ENCODE results near the gene HKDC1.

Gene HKDC1

DNA sequence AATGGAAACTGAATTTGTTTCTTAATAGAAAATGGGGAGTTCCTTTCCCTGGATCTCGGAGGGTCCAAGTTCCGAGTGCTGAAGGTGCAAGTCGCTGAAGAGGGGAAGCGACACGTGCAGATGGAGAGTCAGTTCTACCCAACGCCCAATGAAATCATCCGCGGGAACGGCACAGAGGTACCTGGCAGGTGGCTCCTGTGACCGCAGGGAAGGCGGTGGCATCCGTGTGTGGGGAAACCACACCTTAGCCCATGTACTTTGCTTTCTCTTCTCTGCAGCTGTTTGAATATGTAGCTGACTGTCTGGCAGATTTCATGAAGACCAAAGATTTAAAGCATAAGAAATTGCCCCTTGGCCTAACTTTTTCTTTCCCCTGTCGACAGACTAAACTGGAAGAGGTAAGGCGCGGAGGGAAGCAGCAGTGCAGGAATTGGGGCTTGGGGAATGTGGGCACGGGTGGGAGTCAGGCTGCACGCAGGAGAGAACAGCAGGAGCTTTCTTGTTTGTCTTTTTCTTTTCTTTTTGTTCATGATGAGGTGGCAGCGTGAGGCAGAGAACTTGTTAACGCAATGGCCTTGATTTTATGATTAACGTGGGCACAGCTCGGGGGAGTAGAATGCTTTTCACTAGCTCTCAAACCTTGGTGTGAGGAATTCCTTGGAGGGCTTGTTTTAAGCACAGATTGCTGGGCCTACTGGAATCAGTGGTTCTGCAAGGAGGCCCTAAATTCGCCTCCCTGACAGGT, 12.8 kb downstream of the HKDC1 start:
- Histone ChIP-seq H3K9me2 (replicated peaks; ENCODE audit: insufficient read depth, low read length) (no peaks in the 10 kb centered on the region), H3K9me3 (ENCODE audit: insufficient read depth, low read length) (no peaks in the 10 kb centered on the region), H3F3A (ENCODE audit: insufficient read depth) (no peaks in the 10 kb centered on the region), H3K9ac (ENCODE audit: low read length) (no peak overlapping the region), H4K20me1 (ENCODE audit: low read depth, low read length) (no peaks in the 10 kb centered on the region), H3K4me3 (ENCODE audit: insufficient read depth, low read length, poor library complexity, severe bottlenecking) (no peak overlapping the region), H3K36me3 (ENCODE audit: low read length) (no peaks in the 10 kb centered on the region), H3K27me3 (ENCODE audit: low read length) (no peaks in the 10 kb centered on the region), H3K79me2 (ENCODE audit: insufficient read depth, low read length) (no peaks in the 10 kb centered on the region), H3K4me2 (ENCODE audit: low read depth, low read length, poor library complexity, severe bottlenecking) (no peak overlapping the region), H3K27ac (ENCODE audit: low read depth, low read length) (no peak overlapping the region), H2AFZ (ENCODE audit: low read depth, low read length, severe bottlenecking) (no peak overlapping the region)
- TF ChIP-seq EZH2phosphoT487 (conservative IDR thresholded peaks at IDR 0.05; ENCODE audit: low read length), result no peak
- TF ChIP-seq, protein P1, sequence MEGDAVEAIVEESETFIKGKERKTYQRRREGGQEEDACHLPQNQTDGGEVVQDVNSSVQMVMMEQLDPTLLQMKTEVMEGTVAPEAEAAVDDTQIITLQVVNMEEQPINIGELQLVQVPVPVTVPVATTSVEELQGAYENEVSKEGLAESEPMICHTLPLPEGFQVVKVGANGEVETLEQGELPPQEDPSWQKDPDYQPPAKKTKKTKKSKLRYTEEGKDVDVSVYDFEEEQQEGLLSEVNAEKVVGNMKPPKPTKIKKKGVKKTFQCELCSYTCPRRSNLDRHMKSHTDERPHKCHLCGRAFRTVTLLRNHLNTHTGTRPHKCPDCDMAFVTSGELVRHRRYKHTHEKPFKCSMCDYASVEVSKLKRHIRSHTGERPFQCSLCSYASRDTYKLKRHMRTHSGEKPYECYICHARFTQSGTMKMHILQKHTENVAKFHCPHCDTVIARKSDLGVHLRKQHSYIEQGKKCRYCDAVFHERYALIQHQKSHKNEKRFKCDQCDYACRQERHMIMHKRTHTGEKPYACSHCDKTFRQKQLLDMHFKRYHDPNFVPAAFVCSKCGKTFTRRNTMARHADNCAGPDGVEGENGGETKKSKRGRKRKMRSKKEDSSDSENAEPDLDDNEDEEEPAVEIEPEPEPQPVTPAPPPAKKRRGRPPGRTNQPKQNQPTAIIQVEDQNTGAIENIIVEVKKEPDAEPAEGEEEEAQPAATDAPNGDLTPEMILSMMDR (IDR thresholded peaks at IDR 0.05; ENCODE audit: insufficient read depth, low read length, poor library complexity, severe bottlenecking), result no peak

DNA sequence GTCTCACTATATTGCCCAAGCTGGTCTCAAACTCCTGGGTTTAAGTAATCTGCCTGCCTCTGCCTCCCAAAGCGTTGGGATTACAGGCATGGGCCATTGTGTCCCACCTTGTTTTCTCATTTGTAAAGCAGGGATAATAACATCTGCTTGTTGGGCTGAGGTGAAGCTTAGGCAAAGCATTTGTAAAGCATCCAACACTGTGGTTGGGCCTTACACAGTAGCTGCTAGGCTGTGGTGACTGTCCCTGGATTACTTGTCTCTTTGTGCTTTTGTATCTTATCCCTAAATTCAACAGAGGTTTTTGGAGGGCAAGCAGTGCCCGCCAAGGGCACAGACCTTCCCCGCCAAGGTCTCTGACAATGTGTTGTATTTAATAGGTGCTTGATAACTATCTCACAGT, 14.3 kb downstream of the HKDC1 start:
- no peaks in the 10 kb centered on the region for H3K9me2 ChIP-seq (replicated peaks; ENCODE audit: insufficient read depth, low read length)
- no peak overlapping the region for H3K9ac ChIP-seq (ENCODE audit: low read length)
- no peak overlapping the region for H3K4me3 ChIP-seq (ENCODE audit: insufficient read depth, low read length, poor library complexity, severe bottlenecking)
- no peak overlapping the region for H3K27ac ChIP-seq (ENCODE audit: low read depth, low read length)
- H3F3A ChIP-seq (ENCODE audit: insufficient read depth), result no peaks in the 10 kb centered on the region
- TF ChIP-seq, protein P1 (IDR thresholded peaks at IDR 0.05; ENCODE audit: insufficient read depth, low read length, poor library complexity, severe bottlenecking), result no peak
- no peak for TF ChIP-seq EZH2phosphoT487 (conservative IDR thresholded peaks at IDR 0.05; ENCODE audit: low read length)
- no peaks in the 10 kb centered on the region for H3K36me3 ChIP-seq (ENCODE audit: low read length)
- no peaks in the 10 kb centered on the region for H3K27me3 ChIP-seq (ENCODE audit: low read length)
- H3K9me3 ChIP-seq (ENCODE audit: insufficient read depth, low read length), result no peaks in the 10 kb centered on the region
- no peaks in the 10 kb centered on the region for H3K79me2 ChIP-seq (ENCODE audit: insufficient read depth, low read length)
- no peak overlapping the region for H2AFZ ChIP-seq (ENCODE audit: low read depth, low read length, severe bottlenecking)
- no peaks in the 10 kb centered on the region for H4K20me1 ChIP-seq (ENCODE audit: low read depth, low read length)
- H3K4me2 ChIP-seq (ENCODE audit: low read depth, low read length, poor library complexity, severe bottlenecking), result no peak overlapping the region

DNA sequence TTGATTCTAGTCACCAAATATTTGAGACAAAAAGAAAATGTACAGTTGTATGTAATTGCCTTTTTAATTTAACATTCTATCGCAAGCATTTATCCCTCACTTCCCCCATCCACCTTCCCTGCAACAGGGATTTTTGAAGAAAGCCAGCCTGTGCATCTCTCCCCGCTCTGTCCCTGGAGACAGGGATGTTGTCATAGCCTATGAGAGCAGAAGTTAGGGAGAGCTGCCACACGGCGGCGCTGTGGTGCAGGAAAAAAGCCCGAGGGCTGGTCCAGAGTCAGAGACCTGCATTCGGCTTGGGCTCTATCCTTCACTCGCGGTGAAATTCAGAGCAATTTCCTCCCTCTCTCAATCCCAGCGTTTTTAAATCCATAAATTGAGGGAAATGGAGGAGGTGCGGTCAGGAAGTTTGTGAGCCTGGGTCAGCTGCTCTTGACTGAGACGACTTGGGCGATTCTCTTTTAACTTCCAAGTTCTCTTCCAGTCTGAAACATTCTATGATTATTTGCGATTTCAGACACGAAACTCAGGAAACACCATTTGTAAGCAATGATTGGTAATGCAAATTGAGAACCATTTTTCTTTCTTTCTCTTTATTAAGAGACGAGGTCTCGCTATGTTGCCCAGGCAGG, 17.5 kb downstream of the HKDC1 start:
- no peaks in the 10 kb centered on the region for H3K36me3 ChIP-seq (ENCODE audit: low read length)
- no peak overlapping the region for H3K4me3 ChIP-seq (ENCODE audit: insufficient read depth, low read length, poor library complexity, severe bottlenecking)
- H3K9me3 ChIP-seq (ENCODE audit: insufficient read depth, low read length), result no peaks in the 10 kb centered on the region
- H3K27ac ChIP-seq (ENCODE audit: low read depth, low read length), result no peak overlapping the region
- H4K20me1 ChIP-seq (ENCODE audit: low read depth, low read length), result no peaks in the 10 kb centered on the region
- no peak overlapping the region for H2AFZ ChIP-seq (ENCODE audit: low read depth, low read length, severe bottlenecking)
- no peaks in the 10 kb centered on the region for H3K79me2 ChIP-seq (ENCODE audit: insufficient read depth, low read length)
- no peaks in the 10 kb centered on the region for H3F3A ChIP-seq (ENCODE audit: insufficient read depth)
- no peak overlapping the region for H3K4me2 ChIP-seq (ENCODE audit: low read depth, low read length, poor library complexity, severe bottlenecking)
- H3K27me3 ChIP-seq (ENCODE audit: low read length), result no peaks in the 10 kb centered on the region
- H3K9me2 ChIP-seq (replicated peaks; ENCODE audit: insufficient read depth, low read length), result no peaks in the 10 kb centered on the region
- TF ChIP-seq, protein P1 (IDR thresholded peaks at IDR 0.05; ENCODE audit: insufficient read depth, low read length, poor library complexity, severe bottlenecking), result peak; percentile 52
- TF ChIP-seq EZH2phosphoT487 (conservative IDR thresholded peaks at IDR 0.05; ENCODE audit: low read length), result no peak
- H3K9ac ChIP-seq (ENCODE audit: low read length), result no peak overlapping the region
